Pancreas (tissue), 10 donors: ENCODE measurements around the gene CTCFL. TPM values are rescaled to one million over a fixed set of nuclear protein-coding genes. Genes with fewer than 3 reads are reported as not detected.
A peak's percentile ranks its signal among the peaks of the same experiment; 100 is the strongest.
"Not testable (repeated sequence)": the region's sequence is repeated elsewhere in the genome, so short reads cannot be mapped to it uniquely, and the experiment has no call there.

Experiments used
- ATAC-seq, 4 donors: fragments of 200-7000 bp; cut with Tn5 transposase; one replicate each; pipeline versions ENCODE4 v1.8.0 to v1.9.1; 2020; ENCODE audit warnings: mild to moderate bottlenecking in 4 of 4, moderate library complexity in 4 of 4
- DNase-seq, 6 donors: peaks; one replicate each; pipeline ENCODE4 v3.0.0-alpha.2; 2020
- FAIRE-seq: peaks from 2 replicates; lab custom pipeline; 2012; peaks lifted over from hg19 to GRCh38; lab: Jason Lieb, UNC
- H3K27ac ChIP-seq, 4 donors: fragments of 200-600 bp; sonication (generic); 1 replicate in 3 of 4; 2 replicates in 1 of 4; pipeline versions ENCODE4 v1.5.0 to v1.8.0; 2020
- H3K27me3 ChIP-seq, 4 donors: fragments of 200-600 bp; one replicate each; pipeline ENCODE4 v1.8.0; 2021
- H3K36me3 ChIP-seq, 3 donors: fragments of 200-600 bp; sonication (generic) in 1 of 3; one replicate each; pipeline versions ENCODE4 v1.5.0 to v1.8.0; 2020 to 2021
- H3K4me1 ChIP-seq, 3 donors: fragments of 200-600 bp; one replicate each; pipeline ENCODE4 v1.8.0; 2021
- H3K4me3 ChIP-seq, 4 donors: fragments of 200-600 bp; sonication (generic) in 2 of 4; one replicate each; pipeline versions ENCODE4 v1.5.0 to v1.8.0; 2020 to 2021
- H3K9me3 ChIP-seq, 4 donors: fragments of 200-600 bp; one replicate each; pipeline ENCODE4 v1.8.0; 2021
- WGBS, 2 donors: extraction: QIAGEN DNeasy Blood & Tissue Kit; methylation state at CpG; one replicate each; pipeline ENCODE4 v1.1.7; 2013; 5-methylcytosine and 5-hydroxymethylcytosine counted together
- intact Hi-C, 3 donors: fragments of 100-400 bp; cut with DNase I; formaldehyde crosslinking; loops; one replicate each; pipeline versions ENCODE4 v1.11.1 to v1.14.2; 2022
- polyA plus RNA-seq, 2 donors: library from polyadenylated mRNA; stranded (reverse); fragments of 200-250 nt; gene quantifications; one replicate each; pipeline ENCODE4 v1.2.3, GENCODE V29; 2013
- total RNA-seq, 6 donors: library from RNA; stranded (reverse); fragmentation: NEBNext Ultra II Directional in 4 of 6; extraction: Animal tissue kit (Norgen Biotek cat#: 25700) in 4 of 6; gene quantifications; one replicate each; pipeline versions ENCODE4 v1.2.1 to v1.2.4, GENCODE V29; 2021 to 2023
- TF ChIP-seq, protein P1 (sequence below), 4 donors: fragments of 200-600 bp; sonication (generic) in 3 of 4; IDR thresholded peaks; one replicate each; pipeline versions ENCODE4 v1.5.0 to v1.8.0; 2021; ENCODE audit warnings: antibody characterized with exemption in 4 of 4
- donor health status: healthy with polysubstance abuse.
- donor health status: DM: no; HTN: no; CAD: no; lungs with moderate emphysema.
- donor health status: DM: no; HTN: no; CAD: no.
- donor health status: control.
- donor health status: control.
- donor health status: Bipolar disorder and iron deficiency.
- donor health status: DM: yes; HTN: yes; CAD: no.
- donor health status: DM: no; HTN: no; CAD: no.
- donor health status: DM: no; HTN: no; CAD: no.
- donor health status: DM: yes; HTN: yes; CAD: no.

Gene CTCFL
- total and polyA plus RNA-seq, 8 donors: 0.16 TPM; not detected in 7

GRCh38 chr20:57491373-57491772, 33.6 kb downstream of the CTCFL start:
- 33 to 49% methylated on average over 6 of the region's 6 CpGs for WGBS, 2 donors
- no peak for FAIRE-seq
- intact Hi-C loops: loop anchor here in 2 of 3 donors (5.0 kb wide), 1 partner anchor 109 kb away; no protein-coding TSS in a partner anchor

GRCh38 chr20:57488277-57488676, 36.7 kb downstream of the CTCFL start:
- H3K4me1 ChIP-seq, intact Hi-C loops, H3K9me3 ChIP-seq, H3K27ac ChIP-seq, H3K4me3 ChIP-seq, ATAC-seq, FAIRE-seq, H3K27me3 ChIP-seq, DNase-seq, H3K36me3 ChIP-seq: not testable (repeated sequence)
- whole genome bisulfite sequencing, 2 donors: 80 to 87% methylated on average over 5 of the region's 5 CpGs

More at GRCh38 chr20:57491373-57491772, 33.6 kb downstream of the CTCFL start:
- Histone ChIP-seq H3K36me3 (no peaks in the 10 kb centered on the region), H3K4me1 (peaks cover 0 to 5% (median 5%) of the 10 kb centered on the region in 3 donors), H3K9me3 (no peaks in the 10 kb centered on the region), H3K27ac (no peak overlapping the region), H3K27me3 (no peaks in the 10 kb centered on the region), H3K4me3 (no peak overlapping the region)
- no peak for DNase-seq
- ATAC-seq: no peak
- TF ChIP-seq, protein P1, sequence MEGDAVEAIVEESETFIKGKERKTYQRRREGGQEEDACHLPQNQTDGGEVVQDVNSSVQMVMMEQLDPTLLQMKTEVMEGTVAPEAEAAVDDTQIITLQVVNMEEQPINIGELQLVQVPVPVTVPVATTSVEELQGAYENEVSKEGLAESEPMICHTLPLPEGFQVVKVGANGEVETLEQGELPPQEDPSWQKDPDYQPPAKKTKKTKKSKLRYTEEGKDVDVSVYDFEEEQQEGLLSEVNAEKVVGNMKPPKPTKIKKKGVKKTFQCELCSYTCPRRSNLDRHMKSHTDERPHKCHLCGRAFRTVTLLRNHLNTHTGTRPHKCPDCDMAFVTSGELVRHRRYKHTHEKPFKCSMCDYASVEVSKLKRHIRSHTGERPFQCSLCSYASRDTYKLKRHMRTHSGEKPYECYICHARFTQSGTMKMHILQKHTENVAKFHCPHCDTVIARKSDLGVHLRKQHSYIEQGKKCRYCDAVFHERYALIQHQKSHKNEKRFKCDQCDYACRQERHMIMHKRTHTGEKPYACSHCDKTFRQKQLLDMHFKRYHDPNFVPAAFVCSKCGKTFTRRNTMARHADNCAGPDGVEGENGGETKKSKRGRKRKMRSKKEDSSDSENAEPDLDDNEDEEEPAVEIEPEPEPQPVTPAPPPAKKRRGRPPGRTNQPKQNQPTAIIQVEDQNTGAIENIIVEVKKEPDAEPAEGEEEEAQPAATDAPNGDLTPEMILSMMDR (IDR thresholded peaks at IDR 0.05): no peak

DNA sequence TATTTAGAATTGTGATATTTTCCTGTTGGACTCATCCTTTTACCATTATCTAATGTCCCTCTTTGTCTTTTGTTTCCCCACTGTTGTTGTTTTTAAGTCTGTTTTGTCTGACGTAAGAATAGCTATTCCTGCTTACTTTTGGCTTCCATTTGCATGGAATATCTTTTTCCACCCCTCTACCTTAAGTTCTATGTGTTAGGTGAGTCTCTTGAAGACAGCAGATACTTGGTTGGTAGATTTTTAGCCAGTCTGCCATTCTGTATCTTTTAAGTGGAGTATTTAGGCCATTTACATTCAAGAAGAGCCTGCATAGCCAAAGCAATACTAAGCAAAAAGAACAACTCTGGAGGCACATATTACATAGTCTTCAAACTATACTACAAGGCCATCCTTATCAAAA, 39.2 kb downstream of the CTCFL start:
- FAIRE-seq: no peak

DNA sequence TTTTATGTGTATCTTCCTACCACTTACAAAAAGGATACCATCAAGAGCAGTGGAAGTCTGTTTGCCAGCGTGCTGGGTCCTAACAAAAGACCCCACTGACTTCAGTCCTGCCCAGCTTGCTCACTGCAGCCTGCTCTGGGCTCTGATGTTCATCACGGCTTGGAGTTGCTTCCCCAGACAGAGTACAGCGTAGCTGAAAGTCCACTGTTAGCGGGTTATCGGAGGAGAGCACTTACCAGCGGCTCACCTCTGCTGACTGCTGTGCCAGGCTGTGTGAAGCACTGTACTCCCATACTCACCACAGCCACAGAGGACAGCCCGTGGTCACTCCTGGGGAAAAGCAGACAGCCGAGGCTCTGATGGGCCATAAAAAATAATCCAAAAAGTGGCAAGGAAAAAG, 40.2 kb downstream of the CTCFL start:
- no peak for DNase-seq
- H3K4me1 ChIP-seq: no peaks in the 10 kb centered on the region
- TF ChIP-seq, protein P1 (IDR thresholded peaks at IDR 0.05): no peak

More for the DNA sequence above, 39.2 kb downstream of the CTCFL start:
- TF ChIP-seq, protein P1 (IDR thresholded peaks at IDR 0.05): no peak
- no peak for ATAC-seq
- WGBS, 2 donors: 82 to 83% methylated on average over 1 of the region's 1 CpG
- Histone ChIP-seq H3K4me3 (no peak overlapping the region), H3K27me3 (no peaks in the 10 kb centered on the region), H3K4me1 (no peaks in the 10 kb centered on the region), H3K27ac (no peak overlapping the region), H3K36me3 (no peaks in the 10 kb centered on the region), H3K9me3 (no peaks in the 10 kb centered on the region)
- no peak for DNase-seq
- intact Hi-C loops: no loop called here

DNA sequence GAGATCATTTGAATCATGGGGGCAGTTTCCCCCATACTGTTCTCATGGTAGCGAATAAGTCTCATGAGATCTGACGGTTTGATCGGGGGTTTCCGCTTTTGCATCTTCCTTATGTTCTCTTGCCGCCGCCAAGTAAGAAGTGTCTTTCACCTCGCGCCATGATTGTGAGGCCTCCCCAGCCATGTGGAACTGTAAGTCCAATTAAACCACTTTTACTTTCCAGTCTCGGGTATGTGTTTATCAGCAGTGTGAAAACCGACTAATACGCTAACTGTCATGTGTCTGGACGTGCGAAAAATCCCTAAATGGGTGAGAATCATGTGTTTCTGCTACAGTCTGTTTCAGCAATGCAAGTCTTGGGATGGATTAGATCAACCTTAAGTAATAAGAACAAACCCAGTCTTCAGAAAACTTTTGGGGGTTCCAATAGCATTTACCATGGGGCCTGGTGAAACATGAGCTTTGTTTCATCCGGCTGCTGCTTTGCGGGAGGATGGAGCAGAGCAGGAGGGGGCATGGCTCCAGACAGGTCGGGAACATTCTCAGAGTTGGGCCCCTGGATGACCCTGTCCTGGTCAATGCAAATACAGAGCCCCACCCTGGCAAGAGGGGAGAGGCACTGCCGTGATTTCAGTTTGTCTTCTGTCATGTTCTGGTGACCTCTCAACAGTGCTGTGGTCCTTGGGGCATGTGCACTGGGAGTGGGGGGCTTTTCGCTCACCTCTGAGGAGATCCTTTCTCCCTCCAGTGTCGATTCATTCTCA, 41.5 kb downstream of the CTCFL start:
- Histone ChIP-seq H3K27ac (no peak overlapping the region), H3K4me1 (no peaks in the 10 kb centered on the region), H3K4me3 (no peak overlapping the region), H3K27me3 (no peaks in the 10 kb centered on the region), H3K9me3 (no peaks in the 10 kb centered on the region), H3K36me3 (no peaks in the 10 kb centered on the region)
- intact Hi-C loops: no loop called here
- FAIRE-seq: no peak
- ATAC-seq: no peak
- peak in 1 of 6 donors; percentile 3 for DNase-seq
- 82 to 87% methylated on average over 19 of the region's 19 CpGs for WGBS, 2 donors
- TF ChIP-seq, protein P1 (IDR thresholded peaks at IDR 0.05): no peak

More for the DNA sequence above, 40.2 kb downstream of the CTCFL start:
- Histone ChIP-seq H3K36me3 (no peaks in the 10 kb centered on the region), H3K27me3 (no peaks in the 10 kb centered on the region), H3K27ac (no peak overlapping the region), H3K4me3 (no peak overlapping the region), H3K9me3 (no peaks in the 10 kb centered on the region)
- intact Hi-C loops: no loop called here
- ATAC-seq (no peak), FAIRE-seq (no peak)
- WGBS, 2 donors: 73 to 94% methylated on average over 8 of the region's 8 CpGs
